ENCODE measurements around the gene NOBOX. TPM values are rescaled to one million over a fixed set of nuclear protein-coding genes. Genes with fewer than 3 reads are reported as not detected.
"Not testable (repeated sequence)": the region's sequence is repeated elsewhere in the genome, so short reads cannot be mapped to it uniquely, and the experiment has no call there.

NOBOX gene
- polyA plus RNA-seq, 12 donors: not detected

DNA sequence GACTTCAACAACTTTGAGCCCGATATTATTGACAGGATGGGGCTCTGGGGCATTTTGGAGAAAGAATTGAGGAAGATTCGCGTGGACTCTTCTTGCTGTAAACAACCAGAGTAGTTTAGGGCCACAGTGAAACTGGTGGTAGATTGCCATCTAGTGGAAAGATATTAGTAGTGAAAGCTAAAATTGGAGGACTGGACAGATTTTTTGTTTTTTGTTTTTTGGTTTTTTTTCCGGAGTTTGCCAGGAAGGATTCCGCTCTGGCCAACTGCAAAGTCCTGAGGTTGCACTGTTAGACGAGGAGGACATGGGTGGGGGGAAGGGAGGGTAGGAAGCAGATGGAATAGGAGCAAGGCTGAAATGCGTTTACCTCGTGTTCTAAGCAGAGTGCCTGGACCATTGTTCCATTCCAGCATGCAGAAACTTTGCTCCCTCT is 11.7 kb downstream of the NOBOX start:
- DNase-seq: peak; percentile 74

GRCh38 chr7:144391014-144391413 is 12.5 kb downstream of the NOBOX start:
- DNase-seq: no peak

DNA sequence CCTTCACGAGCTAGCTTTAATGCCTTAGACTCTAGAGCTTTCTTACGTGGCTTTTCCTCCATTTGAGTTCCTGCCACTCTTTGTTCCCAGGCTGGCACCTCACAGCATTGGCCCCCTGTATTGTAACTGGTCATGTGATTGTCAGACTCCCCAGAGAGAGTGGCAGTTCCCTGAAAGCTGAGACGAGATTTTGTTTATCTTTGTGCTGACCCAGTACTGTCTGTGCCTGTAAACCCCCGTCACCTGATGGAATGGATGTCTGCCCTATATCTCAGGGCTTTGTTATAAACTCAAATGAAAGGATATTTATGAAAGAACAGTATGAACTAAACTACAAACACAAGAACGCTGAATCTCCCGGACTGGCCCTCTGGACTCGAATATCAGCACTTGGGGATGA is 13.0 kb downstream of the NOBOX start:
- no peak for DNase-seq

DNA sequence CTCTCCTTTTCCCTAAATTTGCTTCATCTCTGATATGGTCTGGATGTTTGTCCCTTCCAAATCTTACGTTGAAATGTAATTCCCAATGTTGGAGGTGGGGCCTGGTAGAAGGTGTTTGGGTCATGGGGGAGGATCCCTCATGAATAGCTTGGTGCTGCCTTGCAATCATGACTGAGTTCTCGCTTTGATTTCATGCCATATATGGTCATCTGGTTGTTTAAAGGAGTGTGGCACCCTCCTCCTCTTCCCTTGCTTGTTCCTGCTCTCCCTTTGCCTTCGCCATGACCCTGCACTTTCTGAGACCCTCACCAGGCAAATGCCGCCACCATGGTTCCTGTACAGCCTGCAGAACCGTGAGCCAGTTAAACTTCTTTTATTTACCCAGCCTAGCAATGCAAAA is 14.5 kb downstream of the NOBOX start:
- no peak for DNase-seq

DNA sequence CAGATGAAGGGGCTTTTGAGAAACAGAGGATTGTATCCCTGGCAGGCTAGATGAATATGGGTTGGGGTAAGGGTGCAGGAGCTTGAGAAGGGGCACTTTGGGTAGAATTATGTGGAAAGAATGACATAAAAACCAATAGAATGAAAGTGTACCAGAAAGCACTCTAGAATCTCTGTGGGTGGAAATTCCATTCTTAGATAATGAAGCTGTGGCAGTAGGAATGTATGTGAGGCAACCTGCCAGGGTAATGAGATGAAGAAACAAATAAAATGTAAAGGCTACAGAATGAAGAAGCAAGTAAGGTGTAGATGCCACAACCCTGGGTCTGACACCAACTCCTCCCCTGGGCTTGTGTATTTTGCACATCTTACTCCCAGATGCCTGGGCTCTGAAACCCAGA is 16.8 kb downstream of the NOBOX start:
- DNase-seq: no peak

DNA sequence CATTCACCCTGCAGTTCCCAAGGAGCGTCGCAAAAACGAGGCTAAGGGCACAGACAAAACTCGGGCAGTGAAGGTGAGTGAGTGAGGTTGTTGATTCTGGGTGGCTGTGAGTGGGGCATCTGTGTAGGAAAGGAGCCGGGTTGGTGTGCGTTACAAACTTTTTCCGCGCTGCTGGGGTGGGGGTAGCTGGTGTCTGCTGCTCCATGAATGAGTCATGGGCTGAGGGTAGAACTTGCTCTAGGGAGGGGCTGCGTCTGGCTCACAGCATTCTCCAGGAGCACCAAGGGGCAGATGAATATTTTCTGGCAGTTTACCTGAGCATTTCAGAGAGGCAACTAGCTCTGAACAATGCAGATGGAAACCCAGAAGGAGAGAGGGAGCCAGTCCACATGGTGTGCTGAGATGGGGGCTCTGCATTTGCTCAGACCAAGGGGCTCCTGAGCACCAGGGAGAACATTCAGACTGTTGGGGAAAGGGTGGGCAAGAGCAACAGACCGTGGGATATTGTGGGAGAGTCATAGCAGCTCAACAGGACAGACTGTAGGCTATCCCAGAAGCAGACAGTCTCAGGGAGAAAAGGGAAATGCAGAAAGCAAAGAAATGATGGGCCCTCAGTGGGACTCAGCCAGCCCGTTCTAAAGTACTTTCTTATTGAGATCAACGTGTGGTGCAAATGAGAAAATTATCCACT is 18.8 kb downstream of the NOBOX start:
- no peak for DNase-seq

DNA sequence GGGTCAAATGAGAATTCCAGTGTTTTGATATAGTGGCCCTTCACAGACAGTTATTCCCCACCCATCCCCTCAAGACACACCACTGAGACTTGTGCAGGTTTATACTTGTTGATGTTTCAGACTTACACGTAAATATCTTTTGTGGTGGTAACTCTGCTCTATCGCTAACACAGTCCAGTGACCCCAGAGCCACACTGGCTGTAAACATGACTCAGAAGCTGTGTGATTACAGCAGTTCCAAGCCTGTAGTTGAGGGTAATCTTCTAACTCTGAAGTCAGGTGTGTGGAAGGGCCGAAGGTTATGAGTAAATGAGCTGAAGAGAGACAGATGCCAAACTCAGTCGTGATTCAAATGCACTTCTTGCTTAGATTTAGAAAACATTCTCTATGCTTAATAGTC is 19.4 kb downstream of the NOBOX start:
- DNase-seq: no peak

DNA sequence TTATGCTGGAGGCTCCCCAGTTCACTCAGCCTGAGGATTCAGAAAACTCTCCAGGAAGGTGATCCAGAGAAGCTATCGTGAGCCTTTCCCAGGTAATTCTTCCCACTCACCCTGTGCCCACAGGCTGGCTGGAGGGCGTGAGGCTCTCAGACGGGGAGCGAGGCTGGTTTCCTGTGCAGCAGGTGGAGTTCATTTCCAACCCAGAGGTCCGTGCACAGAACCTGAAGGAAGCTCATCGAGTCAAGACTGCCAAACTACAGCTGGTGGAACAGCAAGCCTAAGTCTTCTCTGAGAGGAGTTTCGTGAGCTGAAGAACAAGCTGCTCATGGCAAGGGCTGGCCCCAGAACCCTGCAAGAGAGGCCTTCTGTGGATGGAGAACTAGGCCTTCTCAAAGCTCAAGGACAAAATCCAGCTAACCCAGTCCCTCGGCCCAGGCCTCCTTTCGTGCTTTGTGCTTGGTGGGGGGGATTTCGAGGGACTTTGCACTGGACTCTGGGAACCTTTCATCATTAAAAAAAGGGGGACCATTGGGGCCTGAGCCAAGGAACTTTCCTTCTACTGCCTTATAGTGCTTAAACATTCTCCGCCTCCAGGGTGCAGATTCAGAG is 23.6 kb downstream of the NOBOX start:
- no peak for DNase-seq

GRCh38 chr7:144378651-144379050 is 24.8 kb downstream of the NOBOX start:
- DNase-seq: no peak

- not testable (repeated sequence) for DNase-seq
Observed at GRCh38 chr7:144369221-144369620, 34.3 kb downstream of the NOBOX start.

GRCh38 chr7:144367250-144367649 is 36.2 kb downstream of the NOBOX start:
- DNase-seq: not testable (repeated sequence)

GRCh38 chr7:144365523-144365922 is 38.0 kb downstream of the NOBOX start:
- not testable (repeated sequence) for DNase-seq

GRCh38 chr7:144362061-144362460 is 41.4 kb downstream of the NOBOX start:
- DNase-seq: not testable (repeated sequence)

DNA sequence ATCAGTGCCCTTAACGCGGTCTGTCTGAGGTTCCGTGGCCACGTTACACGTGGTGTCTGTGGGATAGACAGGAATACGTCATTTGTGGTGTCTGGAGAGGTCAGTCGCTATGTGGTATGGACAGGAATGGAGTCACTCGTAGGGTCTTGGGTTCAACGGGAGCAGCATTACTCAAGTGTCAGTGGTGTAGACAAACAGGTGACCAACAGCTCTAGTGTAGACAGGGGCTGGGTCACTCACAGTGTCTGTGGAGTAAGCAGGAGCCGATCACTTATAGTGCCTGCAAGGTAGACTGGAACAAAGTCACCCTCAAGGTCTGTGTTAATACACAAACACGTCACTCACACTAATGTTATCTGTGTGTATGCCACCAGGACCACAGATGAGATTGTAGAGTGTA is 46.6 kb downstream of the NOBOX start:
- not testable (repeated sequence) for DNase-seq

DNA sequence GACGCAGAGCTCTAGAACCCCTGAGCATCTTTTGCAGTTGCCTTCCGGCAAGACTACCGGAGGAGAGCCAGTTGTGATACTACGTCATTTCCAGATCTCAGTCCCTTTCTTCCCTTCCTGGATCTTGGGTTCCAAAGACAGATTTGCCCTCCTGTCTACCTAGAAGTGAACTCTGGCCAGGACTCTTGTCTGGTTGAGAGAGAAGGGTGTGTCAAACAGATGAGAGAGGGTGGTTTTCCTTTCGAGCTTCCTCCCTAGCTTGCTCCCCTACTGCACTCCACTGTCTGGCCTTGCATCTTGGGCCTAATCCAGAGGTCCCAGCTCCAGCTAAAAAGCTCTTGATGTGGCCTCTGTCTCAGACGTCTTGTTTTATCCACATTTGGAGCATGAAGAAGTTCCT is 47.3 kb downstream of the NOBOX start:
- not testable (repeated sequence) for DNase-seq

- not testable (repeated sequence) for DNase-seq
Observed at GRCh38 chr7:144355176-144355822, 48.2 kb downstream of the NOBOX start, which contains the start of gene ARHGEF5. ARHGEF5 (plus strand) TSS chr7:144355402; CDS start chr7:144362670, 7,268 bp downstream.

GRCh38 chr7:144351667-144352066 is 51.8 kb downstream of the NOBOX start:
- not testable (repeated sequence) for DNase-seq

DNA sequence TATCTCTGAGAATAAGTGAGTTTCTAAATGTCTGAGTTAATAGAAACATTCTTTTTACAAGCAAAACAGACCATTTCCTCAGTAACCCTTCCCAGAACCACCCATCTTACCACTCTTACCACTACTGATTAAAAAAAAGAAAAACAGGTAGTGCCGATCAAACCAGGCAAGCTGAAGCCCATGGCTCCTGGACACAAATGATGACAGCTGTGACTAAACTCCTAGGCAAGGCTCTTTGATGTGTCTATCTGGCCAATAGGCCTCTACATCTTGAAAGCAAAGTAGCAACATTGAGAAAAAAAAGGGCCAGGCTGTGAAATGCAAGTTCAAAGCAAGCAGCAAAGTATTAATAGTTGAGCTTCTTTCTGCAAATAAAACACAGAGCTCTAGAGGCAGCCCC is 54.9 kb downstream of the NOBOX start:
- not testable (repeated sequence) for DNase-seq

Other genes with a start within 250 kb of the NOBOX start
- 1 to 10 TPM in 5 of 12 donors, under 1 TPM in 4, not detected in 3; 0.45 to 5.2 (median 1.1) TPM for gene CTAGE4, start 220.2 kb downstream of the NOBOX start, polyA plus RNA-seq (ENCODE audit: insufficient read length in 12 of 12)
- 10 to 100 TPM in 1 of 12 donors, 1 to 10 TPM in 8, under 1 TPM in 2, not detected in 1; 0.82 to 12.9 (median 1.5) TPM for gene ARHGEF35, start 207.9 kb downstream of the NOBOX start, polyA plus RNA-seq (ENCODE audit: insufficient read length in 12 of 12)
- gene OR2A42, start 164.1 kb downstream of the NOBOX start, polyA plus RNA-seq (ENCODE audit: insufficient read length in 12 of 12): 1 to 10 TPM in 2 of 12 donors, under 1 TPM in 8, not detected in 2; 0.07 to 1.3 (median 0.41) TPM
- 1 to 10 TPM in 6 of 12 donors, under 1 TPM in 4, not detected in 2; 0.62 to 7.5 (median 1.5) TPM for gene OR2A7, start 138.9 kb downstream of the NOBOX start, polyA plus RNA-seq (ENCODE audit: insufficient read length in 12 of 12)
- 1 to 10 TPM in 2 of 12 donors, under 1 TPM in 4, not detected in 6; 0.25 to 2.1 (median 0.36) TPM for gene CTAGE8, start 134.4 kb downstream of the NOBOX start, polyA plus RNA-seq (ENCODE audit: insufficient read length in 12 of 12)
- gene OR2A1, start 91.3 kb downstream of the NOBOX start, polyA plus RNA-seq (ENCODE audit: insufficient read length in 12 of 12): 1 to 10 TPM in 1 of 12 donors, under 1 TPM in 6, not detected in 5; 0.08 to 1.4 (median 0.35) TPM
- gene ARHGEF5, start 48.3 kb downstream of the NOBOX start, polyA plus RNA-seq (ENCODE audit: insufficient read length in 12 of 12): 10 to 100 TPM in 1 of 12 donors, 1 to 10 TPM in 9, not detected in 2; 1.2 to 15.3 (median 2.3) TPM

All from muscle of arm (tissue), 12 donors.